Skeletal muscle satellite cell (primary cell): ENCODE results near the gene ALK.

Source experiments
- H3K27me3 ChIP-seq: 2 replicates; pipeline ENCODE4 v1.7.0; 2013; ENCODE audit warnings: low read length; ENCODE audit not compliant: control insufficient read depth, insufficient read depth
- H3K36me3 ChIP-seq: 2 replicates; pipeline ENCODE4 v1.7.0; 2013; ENCODE audit warnings: mild to moderate bottlenecking, control low read depth, low read length; ENCODE audit not compliant: insufficient read depth
- H3K4me1 ChIP-seq: 2 replicates; pipeline ENCODE4 v1.7.0; 2013; ENCODE audit warnings: low read length; ENCODE audit not compliant: control insufficient read depth, insufficient read depth
- H3K4me2 ChIP-seq: 2 replicates; pipeline ENCODE4 v1.7.0; 2013; ENCODE audit warnings: mild to moderate bottlenecking, low read length
- H3K4me3 ChIP-seq: 2 replicates; pipeline ENCODE4 v1.7.0; 2013; ENCODE audit warnings: low read length
- H3K9ac ChIP-seq: 2 replicates; pipeline ENCODE4 v1.7.0; 2013; ENCODE audit warnings: mild to moderate bottlenecking, low read depth, low read length, moderate library complexity
- H3K9me3 ChIP-seq: replicated peaks from 2 replicates; pipeline ENCODE4 v1.7.0; 2013; ENCODE audit warnings: mild to moderate bottlenecking, control low read depth, low read length

The ALK gene

GRCh38 chr2:29615183-29615582, 306.2 kb downstream of the ALK start:
- Histone ChIP-seq H3K9me3 (no peaks in the 10 kb centered on the region), H3K27me3 (no peaks in the 10 kb centered on the region), H3K36me3 (no peaks in the 10 kb centered on the region), H3K4me1 (no peaks in the 10 kb centered on the region), H3K4me2 (no peak overlapping the region), H3K9ac (no peak overlapping the region), H3K4me3 (no peak overlapping the region)

- Histone ChIP-seq H3K4me1 (no peaks in the 10 kb centered on the region), H3K9ac (no peak overlapping the region)
Observed at GRCh38 chr2:29614295-29614830, 307.0 kb downstream of the ALK start.

GRCh38 chr2:29613792-29614266, 307.6 kb downstream of the ALK start:
- Histone ChIP-seq H3K4me2 (no peak overlapping the region), H3K4me1 (no peaks in the 10 kb centered on the region), H3K36me3 (no peaks in the 10 kb centered on the region), H3K4me3 (no peak overlapping the region), H3K9me3 (no peaks in the 10 kb centered on the region), H3K27me3 (no peaks in the 10 kb centered on the region), H3K9ac (no peak overlapping the region)

More at GRCh38 chr2:29614295-29614830, 307.0 kb downstream of the ALK start:
- H3K4me2 ChIP-seq: no peak overlapping the region
- no peak overlapping the region for H3K4me3 ChIP-seq
- H3K9me3 ChIP-seq: no peaks in the 10 kb centered on the region
- no peaks in the 10 kb centered on the region for H3K27me3 ChIP-seq
- no peaks in the 10 kb centered on the region for H3K36me3 ChIP-seq

DNA sequence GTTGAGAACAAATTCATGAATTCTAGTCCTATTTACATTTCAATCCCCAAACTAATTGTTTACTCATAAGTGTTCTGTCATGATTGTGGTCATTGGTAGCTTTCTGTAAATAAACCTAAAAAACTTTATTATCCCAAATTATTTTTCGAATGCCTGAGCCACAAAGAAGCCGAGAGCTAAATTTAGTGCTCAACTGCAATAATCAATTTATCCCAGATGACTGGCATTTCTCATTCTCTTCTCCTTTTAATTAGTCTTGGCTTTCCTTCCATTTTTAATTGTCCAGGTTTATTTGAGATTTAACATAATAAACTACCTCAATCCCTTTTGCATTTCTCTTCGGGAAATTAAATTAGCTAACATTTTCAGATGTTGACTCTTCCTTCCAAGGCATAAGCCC, 308.3 kb downstream of the ALK start:
- Histone ChIP-seq H3K4me1 (no peaks in the 10 kb centered on the region), H3K9me3 (no peaks in the 10 kb centered on the region), H3K36me3 (no peaks in the 10 kb centered on the region), H3K4me3 (no peak overlapping the region), H3K27me3 (no peaks in the 10 kb centered on the region), H3K9ac (no peak overlapping the region), H3K4me2 (no peak overlapping the region)

GRCh38 chr2:29612568-29612967, 308.8 kb downstream of the ALK start:
- no peak overlapping the region for H3K9ac ChIP-seq
- no peaks in the 10 kb centered on the region for H3K4me1 ChIP-seq

GRCh38 chr2:29611850-29612249, 309.5 kb downstream of the ALK start:
- no peaks in the 10 kb centered on the region for H3K27me3 ChIP-seq
- no peak overlapping the region for H3K4me2 ChIP-seq
- peaks cover under 1% of the 10 kb centered on the region for H3K4me1 ChIP-seq
- no peaks in the 10 kb centered on the region for H3K9me3 ChIP-seq
- H3K9ac ChIP-seq: no peak overlapping the region
- no peaks in the 10 kb centered on the region for H3K36me3 ChIP-seq
- H3K4me3 ChIP-seq: no peak overlapping the region

More at GRCh38 chr2:29612568-29612967, 308.8 kb downstream of the ALK start:
- Histone ChIP-seq H3K4me2 (no peak overlapping the region), H3K36me3 (no peaks in the 10 kb centered on the region), H3K4me3 (no peak overlapping the region), H3K9me3 (no peaks in the 10 kb centered on the region), H3K27me3 (no peaks in the 10 kb centered on the region)

DNA sequence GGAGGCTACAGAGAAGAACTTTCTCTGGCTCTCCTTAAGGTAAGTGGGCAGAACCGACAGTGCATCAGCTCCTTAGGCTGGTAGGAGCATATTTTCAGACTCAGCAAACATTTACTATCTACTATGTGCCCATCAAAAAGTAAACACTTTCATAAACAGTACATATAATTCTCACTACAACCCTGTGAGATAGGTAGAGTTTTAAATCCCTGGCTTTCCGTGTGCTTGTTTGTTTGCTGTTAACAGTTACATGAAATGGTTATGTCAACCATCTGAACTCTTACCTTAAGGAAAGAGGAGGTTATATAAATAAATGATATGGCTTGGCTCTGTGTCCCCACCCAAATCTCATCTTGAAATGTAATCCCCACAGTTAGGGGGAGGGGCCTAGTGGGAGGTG, 310.1 kb downstream of the ALK start:
- no peak overlapping the region for H3K9ac ChIP-seq
- H3K36me3 ChIP-seq: no peaks in the 10 kb centered on the region
- no peaks in the 10 kb centered on the region for H3K9me3 ChIP-seq
- no peak overlapping the region for H3K4me2 ChIP-seq
- H3K4me3 ChIP-seq: no peak overlapping the region
- peaks cover 7% of the 10 kb centered on the region for H3K4me1 ChIP-seq
- no peaks in the 10 kb centered on the region for H3K27me3 ChIP-seq

GRCh38 chr2:29610569-29610968, 310.8 kb downstream of the ALK start:
- Histone ChIP-seq H3K4me2 (no peak overlapping the region), H3K9ac (no peak overlapping the region), H3K4me1 (peaks cover 13% of the 10 kb centered on the region), H3K4me3 (no peak overlapping the region), H3K9me3 (no peaks in the 10 kb centered on the region), H3K36me3 (no peaks in the 10 kb centered on the region), H3K27me3 (no peaks in the 10 kb centered on the region)

GRCh38 chr2:29607038-29607420, 314.4 kb downstream of the ALK start:
- H3K9ac ChIP-seq: no peak overlapping the region

DNA sequence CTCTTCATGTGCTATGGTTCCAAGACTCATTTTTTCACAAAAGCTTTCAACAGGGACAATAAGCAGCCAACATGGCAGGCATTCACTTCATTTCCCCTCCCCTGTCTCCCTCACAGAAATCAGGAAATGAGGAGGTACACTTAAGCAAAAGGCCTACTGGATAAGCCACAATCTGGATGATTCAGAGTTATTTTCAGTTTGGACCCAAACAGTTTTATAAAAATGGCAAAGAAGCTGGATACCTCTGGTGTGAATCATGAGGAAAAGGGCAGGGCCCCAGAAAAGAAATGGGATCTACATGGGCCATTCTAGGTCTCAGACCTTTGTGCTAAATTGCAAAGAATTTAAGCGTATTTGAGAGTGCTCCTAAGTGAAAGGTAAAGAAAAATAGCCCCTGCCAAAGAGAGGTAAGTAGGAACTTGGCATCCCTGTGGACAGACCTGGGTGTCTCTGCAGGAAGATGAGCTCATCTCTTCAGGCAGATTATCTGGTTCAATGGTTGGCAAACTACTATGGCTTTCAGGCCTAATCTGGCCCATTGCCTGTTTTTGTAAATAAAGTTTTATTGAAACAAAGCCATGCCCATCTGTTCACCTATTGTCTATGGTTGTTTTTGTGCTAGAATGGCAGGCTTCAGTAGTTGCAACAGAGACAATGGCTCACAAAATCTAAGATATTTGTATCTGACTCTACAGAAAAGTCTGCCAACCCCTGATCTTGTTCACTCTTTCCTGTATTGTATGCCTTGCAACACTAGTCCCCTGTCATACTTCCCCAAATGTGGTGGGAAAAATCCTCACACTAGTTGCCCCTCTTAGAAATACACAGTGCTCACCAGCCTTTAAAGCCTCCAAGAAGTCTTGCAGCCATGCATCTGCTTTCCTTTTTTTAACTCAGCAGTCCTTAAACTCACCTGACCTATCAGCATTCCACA, 315.0 kb downstream of the ALK start:
- Histone ChIP-seq H3K4me3 (no peak overlapping the region), H3K9ac (peak overlapping the region; percentile 61), H3K27me3 (no peaks in the 10 kb centered on the region), H3K4me2 (peak overlapping the region; percentile 35), H3K4me1 (peaks cover 15% of the 10 kb centered on the region), H3K36me3 (no peaks in the 10 kb centered on the region), H3K9me3 (no peaks in the 10 kb centered on the region)

More at GRCh38 chr2:29607038-29607420, 314.4 kb downstream of the ALK start:
- no peaks in the 10 kb centered on the region for H3K9me3 ChIP-seq
- peaks cover 15% of the 10 kb centered on the region for H3K4me1 ChIP-seq
- H3K36me3 ChIP-seq: no peaks in the 10 kb centered on the region
- no peak overlapping the region for H3K4me3 ChIP-seq
- H3K4me2 ChIP-seq: no peak overlapping the region
- no peaks in the 10 kb centered on the region for H3K27me3 ChIP-seq

- H3K36me3 ChIP-seq: no peaks in the 10 kb centered on the region
- H3K9me3 ChIP-seq: no peaks in the 10 kb centered on the region
- no peak overlapping the region for H3K9ac ChIP-seq
- no peaks in the 10 kb centered on the region for H3K27me3 ChIP-seq
- H3K4me1 ChIP-seq: peaks cover 15% of the 10 kb centered on the region
- no peak overlapping the region for H3K4me3 ChIP-seq
- no peak overlapping the region for H3K4me2 ChIP-seq
Observed at GRCh38 chr2:29603341-29603740, 318.0 kb downstream of the ALK start.
